Measurements from ENCODE around the gene TP63.

Gene TP63

DNA sequence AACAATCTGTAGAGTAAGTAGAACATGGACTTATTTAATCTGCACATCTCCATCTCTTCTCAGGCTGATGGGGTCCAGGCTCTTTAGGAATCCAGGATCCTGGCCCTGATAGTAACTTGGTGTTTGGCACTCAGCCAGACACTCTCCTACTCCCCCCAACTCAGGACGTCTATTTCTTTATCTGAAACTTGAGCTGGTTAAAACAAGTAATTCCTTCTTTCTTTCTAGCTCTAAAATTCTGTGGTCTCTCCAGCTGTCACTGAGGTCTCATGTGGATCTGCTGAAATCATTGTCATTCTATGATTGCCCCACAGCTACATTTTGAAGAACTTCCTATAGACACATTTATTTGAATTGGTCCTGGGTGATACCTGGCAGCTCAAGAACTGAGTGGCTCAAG, 59.0 kb downstream of the TP63 start:
- Histone ChIP-seq H3K27me3 (ENCODE audit: control insufficient read depth in 5 of 5, insufficient read depth in 4 of 5, low read length in 5 of 5) (no peaks in the 10 kb centered on the region), H3K9me3 (ENCODE audit: control insufficient read depth in 5 of 5, low read length in 5 of 5) (no peaks in the 10 kb centered on the region), H3K36me3 (ENCODE audit: control insufficient read depth in 5 of 5, insufficient read depth in 5 of 5, low read length in 5 of 5) (no peaks in the 10 kb centered on the region), H3K27ac (ENCODE audit: low read depth, low read length) (no peak overlapping the region), H3K4me3 (ENCODE audit: low read depth in 1 of 5, low read length in 5 of 5) (no peak overlapping the region), H3K4me1 (ENCODE audit: control insufficient read depth in 5 of 5, insufficient read depth in 5 of 5, low read length in 5 of 5) (no peaks in the 10 kb centered on the region), H3K9ac (ENCODE audit: low read length in 5 of 5) (no peak overlapping the region)

DNA sequence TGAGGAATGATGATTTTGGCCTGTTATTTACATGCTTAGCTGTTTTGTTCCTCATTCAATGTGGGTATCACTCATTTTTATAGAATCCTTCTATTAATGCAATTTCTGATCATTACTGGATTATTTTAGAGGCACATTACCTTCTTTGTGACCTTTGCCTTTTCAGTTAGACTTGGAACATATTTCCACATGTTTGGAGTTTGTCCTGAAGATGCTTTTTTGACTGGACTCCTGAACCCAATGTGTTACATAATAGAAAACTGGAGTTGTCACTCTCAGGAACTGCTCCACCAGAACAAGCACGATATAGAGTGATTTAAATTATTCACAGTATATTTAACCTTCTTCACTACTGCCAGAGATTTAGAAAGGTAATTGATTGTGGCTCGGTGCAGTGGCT, 59.5 kb downstream of the TP63 start:
- no peak overlapping the region for H3K27ac ChIP-seq (ENCODE audit: low read depth, low read length)
- no peaks in the 10 kb centered on the region for H3K9me3 ChIP-seq (ENCODE audit: control insufficient read depth in 5 of 5, low read length in 5 of 5)
- no peaks in the 10 kb centered on the region for H3K27me3 ChIP-seq (ENCODE audit: control insufficient read depth in 5 of 5, insufficient read depth in 4 of 5, low read length in 5 of 5)
- no peak overlapping the region for H3K4me3 ChIP-seq (ENCODE audit: low read depth in 1 of 5, low read length in 5 of 5)
- no peaks in the 10 kb centered on the region for H3K36me3 ChIP-seq (ENCODE audit: control insufficient read depth in 5 of 5, insufficient read depth in 5 of 5, low read length in 5 of 5)
- no peaks in the 10 kb centered on the region for H3K4me1 ChIP-seq (ENCODE audit: control insufficient read depth in 5 of 5, insufficient read depth in 5 of 5, low read length in 5 of 5)
- H3K9ac ChIP-seq (ENCODE audit: low read length in 5 of 5): no peak overlapping the region

DNA sequence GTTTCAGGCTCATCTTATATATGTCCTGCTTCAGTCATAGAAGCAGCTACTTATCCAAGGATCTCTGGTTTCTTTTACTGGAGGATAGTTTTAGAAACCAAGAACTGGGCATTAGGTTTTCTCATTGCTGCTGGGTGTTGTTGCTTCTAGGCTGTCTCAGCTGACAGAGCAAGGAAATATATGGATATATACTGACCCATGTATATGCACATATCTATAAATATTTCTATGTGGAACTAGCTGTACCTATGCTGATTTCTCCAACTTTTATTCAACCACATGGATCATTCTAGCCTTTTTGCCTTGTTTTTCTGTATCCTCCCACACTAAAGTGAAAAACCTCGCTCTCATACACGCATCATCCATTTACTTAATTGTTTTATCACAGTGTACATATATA, 64.2 kb downstream of the TP63 start:
- Histone ChIP-seq H3K27me3 (ENCODE audit: control insufficient read depth in 5 of 5, insufficient read depth in 4 of 5, low read length in 5 of 5) (no peaks in the 10 kb centered on the region), H3K36me3 (ENCODE audit: control insufficient read depth in 5 of 5, insufficient read depth in 5 of 5, low read length in 5 of 5) (no peaks in the 10 kb centered on the region), H3K27ac (ENCODE audit: low read depth, low read length) (no peak overlapping the region), H3K9me3 (ENCODE audit: control insufficient read depth in 5 of 5, low read length in 5 of 5) (no peaks in the 10 kb centered on the region), H3K4me3 (ENCODE audit: low read depth in 1 of 5, low read length in 5 of 5) (no peak overlapping the region), H3K4me1 (ENCODE audit: control insufficient read depth in 5 of 5, insufficient read depth in 5 of 5, low read length in 5 of 5) (no peaks in the 10 kb centered on the region), H3K9ac (ENCODE audit: low read length in 5 of 5) (no peak overlapping the region)

DNA sequence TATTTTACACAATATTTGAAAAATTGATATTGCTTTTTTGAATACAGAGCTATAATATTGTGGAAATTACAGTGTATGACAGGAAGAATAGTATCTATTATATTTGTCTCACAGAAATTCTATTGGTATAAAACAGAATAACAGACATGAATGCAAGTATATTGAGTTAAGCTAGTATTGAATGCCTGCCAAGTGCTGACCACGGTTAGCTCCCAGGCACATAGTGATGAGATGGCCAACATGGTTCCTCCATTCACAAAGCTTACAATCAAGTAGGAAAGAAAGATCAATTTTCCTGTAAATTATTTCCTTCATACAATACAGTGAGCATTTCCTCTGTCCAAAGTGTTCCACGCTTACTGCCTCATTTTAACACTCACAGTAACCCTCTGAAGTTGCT, 67.6 kb downstream of the TP63 start:
- no peak overlapping the region for H3K27ac ChIP-seq (ENCODE audit: low read depth, low read length)
- peaks cover 0 to 7% (median 0%) of the 10 kb centered on the region in 5 donors for H3K4me1 ChIP-seq (ENCODE audit: control insufficient read depth in 5 of 5, insufficient read depth in 5 of 5, low read length in 5 of 5)
- no peak overlapping the region for H3K4me3 ChIP-seq (ENCODE audit: low read depth in 1 of 5, low read length in 5 of 5)
- no peak overlapping the region for H3K9ac ChIP-seq (ENCODE audit: low read length in 5 of 5)
- H3K27me3 ChIP-seq (ENCODE audit: control insufficient read depth in 5 of 5, insufficient read depth in 4 of 5, low read length in 5 of 5): no peaks in the 10 kb centered on the region
- H3K36me3 ChIP-seq (ENCODE audit: control insufficient read depth in 5 of 5, insufficient read depth in 5 of 5, low read length in 5 of 5): no peaks in the 10 kb centered on the region
- H3K9me3 ChIP-seq (ENCODE audit: control insufficient read depth in 5 of 5, low read length in 5 of 5): no peaks in the 10 kb centered on the region

DNA sequence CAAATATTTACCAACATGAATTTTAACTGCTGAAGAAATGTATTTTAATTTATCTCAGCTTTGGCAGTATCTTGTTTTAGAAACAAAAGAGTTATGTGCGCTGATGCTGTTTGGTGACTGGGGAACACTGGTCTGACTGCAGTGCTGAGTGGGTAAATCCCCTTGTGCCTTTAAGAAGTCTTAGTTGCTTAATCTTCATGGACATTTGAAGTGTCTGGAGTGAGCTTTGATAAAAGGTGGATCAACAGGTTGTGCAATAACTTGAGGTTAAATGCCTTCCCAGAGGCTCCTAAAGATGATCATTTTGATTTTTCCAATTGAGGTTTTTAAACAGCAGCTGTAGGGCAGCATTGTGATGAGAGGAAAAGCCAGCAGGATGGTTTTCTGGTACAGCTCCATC, 68.7 kb downstream of the TP63 start:
- Histone ChIP-seq H3K4me3 (ENCODE audit: low read depth in 1 of 5, low read length in 5 of 5) (no peak overlapping the region), H3K27me3 (ENCODE audit: control insufficient read depth in 5 of 5, insufficient read depth in 4 of 5, low read length in 5 of 5) (no peaks in the 10 kb centered on the region), H3K9ac (ENCODE audit: low read length in 5 of 5) (no peak overlapping the region), H3K9me3 (ENCODE audit: control insufficient read depth in 5 of 5, low read length in 5 of 5) (no peaks in the 10 kb centered on the region), H3K4me1 (ENCODE audit: control insufficient read depth in 5 of 5, insufficient read depth in 5 of 5, low read length in 5 of 5) (peaks cover 0 to 7% (median 0%) of the 10 kb centered on the region in 5 donors), H3K27ac (ENCODE audit: low read depth, low read length) (no peak overlapping the region), H3K36me3 (ENCODE audit: control insufficient read depth in 5 of 5, insufficient read depth in 5 of 5, low read length in 5 of 5) (no peaks in the 10 kb centered on the region)

DNA sequence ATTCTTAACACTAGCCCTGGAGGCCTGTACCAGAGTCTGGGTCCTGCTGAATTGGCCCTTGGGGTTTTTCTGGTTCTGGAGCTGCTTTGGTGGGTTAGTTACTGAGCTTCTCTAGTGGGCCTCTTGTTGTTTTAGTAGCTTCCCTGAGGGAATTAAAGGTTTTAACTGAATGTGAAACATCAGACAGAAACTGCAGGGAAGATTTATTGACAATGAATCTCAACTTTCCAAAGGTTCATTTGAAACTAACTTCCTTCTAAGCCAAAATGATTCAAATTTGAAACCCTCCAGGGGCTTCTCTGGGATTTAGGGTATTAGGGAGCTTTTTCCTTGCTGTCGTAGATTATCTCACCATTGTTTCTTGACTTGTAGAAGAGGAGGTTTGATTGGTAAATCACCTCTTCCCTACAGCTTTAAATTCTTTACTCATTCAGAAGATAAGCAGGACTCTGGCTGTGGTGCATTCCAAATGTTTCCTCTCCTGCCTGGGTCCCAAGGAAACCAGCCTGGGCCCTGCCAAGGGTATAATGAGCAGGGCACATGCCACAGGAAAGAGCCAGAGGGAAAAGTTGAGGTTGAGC, 71.0 kb downstream of the TP63 start:
- H3K27me3 ChIP-seq (ENCODE audit: control insufficient read depth in 5 of 5, insufficient read depth in 4 of 5, low read length in 5 of 5): no peaks in the 10 kb centered on the region
- H3K4me3 ChIP-seq (ENCODE audit: low read depth in 1 of 5, low read length in 5 of 5): no peak overlapping the region
- H3K9ac ChIP-seq (ENCODE audit: low read length in 5 of 5): no peak overlapping the region
- no peaks in the 10 kb centered on the region for H3K36me3 ChIP-seq (ENCODE audit: control insufficient read depth in 5 of 5, insufficient read depth in 5 of 5, low read length in 5 of 5)
- H3K27ac ChIP-seq (ENCODE audit: low read depth, low read length): no peak overlapping the region
- no peaks in the 10 kb centered on the region for H3K9me3 ChIP-seq (ENCODE audit: control insufficient read depth in 5 of 5, low read length in 5 of 5)
- peaks cover 0 to 7% (median 0%) of the 10 kb centered on the region in 5 donors for H3K4me1 ChIP-seq (ENCODE audit: control insufficient read depth in 5 of 5, insufficient read depth in 5 of 5, low read length in 5 of 5)

DNA sequence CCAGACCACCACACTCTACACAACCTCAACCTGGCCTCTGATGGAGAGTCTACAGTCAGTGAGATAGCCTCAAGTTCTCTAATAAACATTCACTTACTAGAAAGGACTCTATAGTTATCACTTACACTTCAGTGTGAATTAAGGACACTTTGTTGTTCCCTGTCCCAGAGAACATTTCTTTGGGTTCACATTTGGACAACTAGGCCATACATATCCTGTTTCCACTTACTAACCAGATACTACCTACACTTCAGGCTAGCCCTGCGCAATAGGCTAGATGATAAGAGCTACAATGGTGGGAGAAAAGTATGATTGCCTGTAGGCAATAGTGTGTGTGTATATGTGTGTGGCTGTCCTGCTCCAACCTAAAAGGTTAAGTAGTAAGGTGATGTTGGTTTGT, 72.7 kb downstream of the TP63 start:
- H3K36me3 ChIP-seq (ENCODE audit: control insufficient read depth in 5 of 5, insufficient read depth in 5 of 5, low read length in 5 of 5): no peaks in the 10 kb centered on the region
- no peak overlapping the region for H3K27ac ChIP-seq (ENCODE audit: low read depth, low read length)

DNA sequence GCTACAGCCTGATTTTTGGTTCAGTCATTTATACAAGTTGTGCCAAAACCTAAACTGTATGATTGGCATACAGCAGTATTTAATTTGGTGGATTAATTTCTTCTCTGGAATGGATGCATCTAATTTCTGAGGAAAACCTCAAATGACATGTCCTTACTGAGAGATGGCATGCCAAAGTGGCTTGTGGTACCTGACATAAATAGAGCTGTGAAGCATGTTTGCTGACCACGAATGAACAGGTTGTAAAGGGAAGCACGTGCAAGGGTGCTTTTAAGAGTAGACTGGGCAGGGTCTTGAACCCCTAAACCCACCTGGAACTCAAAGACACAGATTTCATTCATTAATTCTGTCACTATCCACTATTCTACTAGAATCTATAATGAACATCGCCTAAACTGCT, 77.2 kb downstream of the TP63 start:
- Histone ChIP-seq H3K4me3 (ENCODE audit: low read depth in 1 of 5, low read length in 5 of 5) (no peak overlapping the region), H3K27ac (ENCODE audit: low read depth, low read length) (no peak overlapping the region), H3K36me3 (ENCODE audit: control insufficient read depth in 5 of 5, insufficient read depth in 5 of 5, low read length in 5 of 5) (no peaks in the 10 kb centered on the region), H3K4me1 (ENCODE audit: control insufficient read depth in 5 of 5, insufficient read depth in 5 of 5, low read length in 5 of 5) (peaks cover 0 to 9% (median 5%) of the 10 kb centered on the region in 5 donors), H3K27me3 (ENCODE audit: control insufficient read depth in 5 of 5, insufficient read depth in 4 of 5, low read length in 5 of 5) (no peaks in the 10 kb centered on the region), H3K9me3 (ENCODE audit: control insufficient read depth in 5 of 5, low read length in 5 of 5) (no peaks in the 10 kb centered on the region), H3K9ac (ENCODE audit: low read length in 5 of 5) (no peak overlapping the region)

More for the DNA sequence above, 72.7 kb downstream of the TP63 start:
- Histone ChIP-seq H3K27me3 (ENCODE audit: control insufficient read depth in 5 of 5, insufficient read depth in 4 of 5, low read length in 5 of 5) (no peaks in the 10 kb centered on the region), H3K4me3 (ENCODE audit: low read depth in 1 of 5, low read length in 5 of 5) (no peak overlapping the region), H3K4me1 (ENCODE audit: control insufficient read depth in 5 of 5, insufficient read depth in 5 of 5, low read length in 5 of 5) (peaks cover 0 to 7% (median 0%) of the 10 kb centered on the region in 5 donors), H3K9me3 (ENCODE audit: control insufficient read depth in 5 of 5, low read length in 5 of 5) (no peaks in the 10 kb centered on the region), H3K9ac (ENCODE audit: low read length in 5 of 5) (no peak overlapping the region)

DNA sequence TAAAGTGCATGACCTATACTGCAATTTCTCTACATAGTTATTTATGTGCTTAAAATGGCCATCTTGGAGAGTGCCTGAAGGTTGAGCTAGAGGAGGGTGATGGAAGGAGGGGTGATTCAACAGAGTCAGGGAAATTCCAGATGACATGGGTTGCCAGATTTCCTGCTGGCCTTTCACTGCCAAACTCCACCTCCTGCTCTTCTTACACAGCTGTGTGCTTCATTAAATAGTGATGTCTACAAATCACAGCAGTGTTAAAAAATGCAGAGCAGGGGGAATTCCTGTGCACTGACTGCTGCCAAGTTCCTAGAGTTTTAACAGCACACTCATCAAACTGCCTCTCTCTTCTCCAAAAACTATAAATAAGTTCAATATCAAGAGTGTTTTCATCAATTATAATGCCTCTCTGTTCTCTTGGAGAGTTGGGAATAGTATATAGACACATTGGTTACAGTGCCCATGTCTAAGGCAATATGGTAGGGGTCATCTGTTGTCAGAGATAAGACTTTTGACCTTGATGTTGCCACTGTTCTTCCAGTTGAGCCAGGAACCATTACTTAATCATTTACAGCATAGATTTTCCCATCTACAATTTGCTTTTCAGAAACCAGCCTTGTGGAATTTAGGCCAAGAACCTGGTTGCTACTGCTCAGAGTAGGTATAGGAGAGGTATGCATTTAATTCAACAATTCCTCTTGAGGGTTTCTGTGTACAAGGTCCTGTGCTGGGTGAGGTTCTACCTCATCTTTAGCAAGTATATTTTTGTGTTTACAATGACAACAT, 79.6 kb downstream of the TP63 start:
- H3K27me3 ChIP-seq (ENCODE audit: control insufficient read depth in 5 of 5, insufficient read depth in 4 of 5, low read length in 5 of 5): no peaks in the 10 kb centered on the region
- H3K9me3 ChIP-seq (ENCODE audit: control insufficient read depth in 5 of 5, low read length in 5 of 5): no peaks in the 10 kb centered on the region
- no peaks in the 10 kb centered on the region for H3K36me3 ChIP-seq (ENCODE audit: control insufficient read depth in 5 of 5, insufficient read depth in 5 of 5, low read length in 5 of 5)
- H3K4me1 ChIP-seq (ENCODE audit: control insufficient read depth in 5 of 5, insufficient read depth in 5 of 5, low read length in 5 of 5): peaks cover 0 to 9% (median 5%) of the 10 kb centered on the region in 5 donors
- H3K4me3 ChIP-seq (ENCODE audit: low read depth in 1 of 5, low read length in 5 of 5): no peak overlapping the region
- H3K9ac ChIP-seq (ENCODE audit: low read length in 5 of 5): no peak overlapping the region
- no peak overlapping the region for H3K27ac ChIP-seq (ENCODE audit: low read depth, low read length)

DNA sequence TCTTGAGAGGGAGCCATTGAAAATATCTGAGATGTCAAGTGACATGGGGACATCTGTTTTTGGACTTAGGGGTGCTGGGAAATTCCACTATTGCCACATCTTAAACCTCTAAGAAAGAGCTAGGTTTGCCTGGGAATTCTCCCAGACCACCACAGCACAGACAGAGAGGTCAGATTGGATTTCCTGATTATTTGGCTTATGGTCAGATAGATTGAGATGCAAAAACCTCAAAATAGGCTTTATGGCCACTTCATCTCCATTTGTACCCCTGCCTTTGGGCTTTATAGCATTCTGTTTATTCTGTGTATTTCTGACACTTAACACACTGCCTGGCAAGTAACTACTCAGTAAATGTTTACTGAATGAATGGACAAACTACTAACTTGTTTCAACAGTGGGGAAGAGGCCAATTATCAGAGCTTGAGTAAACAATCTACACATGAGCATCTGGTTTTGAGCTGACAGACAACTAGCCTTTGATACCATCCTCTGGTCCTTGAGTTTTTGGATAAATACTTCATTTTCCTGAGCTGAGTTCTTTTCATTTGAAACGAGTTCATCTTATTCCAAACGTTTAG, 81.8 kb downstream of the TP63 start:
- Histone ChIP-seq H3K4me3 (ENCODE audit: low read depth in 1 of 5, low read length in 5 of 5) (no peak overlapping the region), H3K27ac (ENCODE audit: low read depth, low read length) (no peak overlapping the region), H3K36me3 (ENCODE audit: control insufficient read depth in 5 of 5, insufficient read depth in 5 of 5, low read length in 5 of 5) (no peaks in the 10 kb centered on the region), H3K9me3 (ENCODE audit: control insufficient read depth in 5 of 5, low read length in 5 of 5) (no peaks in the 10 kb centered on the region), H3K9ac (ENCODE audit: low read length in 5 of 5) (no peak overlapping the region), H3K27me3 (ENCODE audit: control insufficient read depth in 5 of 5, insufficient read depth in 4 of 5, low read length in 5 of 5) (no peaks in the 10 kb centered on the region), H3K4me1 (ENCODE audit: control insufficient read depth in 5 of 5, insufficient read depth in 5 of 5, low read length in 5 of 5) (peaks cover 0 to 9% (median 5%) of the 10 kb centered on the region in 5 donors)
